ENCODE measurements around the gene SF3B3.

GRCh38 chr16:70495425-70496182 is 28.0 kb upstream of the SF3B3 start:
- no peak for TF ChIP-seq POLR2A (IDR thresholded peaks at IDR 0.05; ENCODE audit: extremely low read depth, insufficient read length)
- TF ChIP-seq CTCF (IDR thresholded peaks at IDR 0.05; ENCODE audit: low read depth, low read length) = no peak
